ENCODE measurements around the gene POU4F3.

GRCh38 chr5:146369691-146370090 is 31.1 kb downstream of the POU4F3 start:
- no peak for TF ChIP-seq POLR2A (IDR thresholded peaks at IDR 0.05)
- no peak for TF ChIP-seq CTCF (IDR thresholded peaks at IDR 0.05)

All from testis (tissue), 2 donors.